Endothelial cell of umbilical vein (primary cell): ENCODE measurements around the gene CTTNBP2.

Experiments
- CTCF ChIP-seq, 2 donors: IDR thresholded peaks; 1 replicate in 1 of 2; 2 replicates in 1 of 2; pipeline ENCODE4 v1.5.1; 2011; ENCODE audit warnings: low read length in 2 of 2, mild to moderate bottlenecking in 2 of 2, moderate library complexity in 2 of 2, control low read depth in 1 of 2, inconsistent platforms in 1 of 2, low read depth in 1 of 2; ENCODE audit not compliant: insufficient read depth in 1 of 2; ENCODE audit errors: extremely low read depth in 1 of 2
- EZH2 ChIP-seq: IDR thresholded peaks from 2 replicates; pipeline ENCODE4 v1.6.1; 2012; ENCODE audit warnings: borderline replicate concordance, low read depth, mild to moderate bottlenecking, moderate library complexity, low read length, inconsistent platforms; ENCODE audit not compliant: severe bottlenecking
- GATA2 ChIP-seq: IDR thresholded peaks from 2 replicates; pipeline ENCODE4 v1.7.0; 2011; ENCODE audit warnings: low read depth, mild to moderate bottlenecking, moderate library complexity, mixed read lengths, low read length; ENCODE audit not compliant: insufficient read length, insufficient read depth
- POLR2A ChIP-seq: IDR thresholded peaks from 2 replicates; pipeline ENCODE4 v1.6.1; 2012; ENCODE audit warnings: low read depth, mild to moderate bottlenecking, control low read depth, low read length
- POLR2AphosphoS5 ChIP-seq: IDR thresholded peaks from 2 replicates; pipeline ENCODE4 v1.6.1; 2012; ENCODE audit warnings: low read depth, mild to moderate bottlenecking, control low read depth, low read length, moderate library complexity; ENCODE audit not compliant: insufficient read depth

- TF ChIP-seq POLR2AphosphoS5 (no peak), CTCF (IDR thresholded peaks at IDR 0.05; ENCODE audit: extremely low read depth in 1 of 2, insufficient read depth in 1 of 2, low read depth in 1 of 2, low read length in 2 of 2) (no peak), GATA2 (no peak), POLR2A (no peak), EZH2 (no peak)
These were observed 48.6 kb downstream of the CTTNBP2 start for GRCh38 chr7:117824592-117824991.
